ENCODE data around the gene CDH1. TPM values are rescaled to one million over a fixed set of nuclear protein-coding genes. Genes with fewer than 3 reads are reported as not detected.
A peak's percentile ranks its signal among the peaks of the same experiment; 100 is the strongest.
"Not testable (repeated sequence)": the region's sequence is repeated elsewhere in the genome, so short reads cannot be mapped to it uniquely, and the experiment has no call there.

Gene CDH1
- total RNA-seq, 1 donor from 2014 or later = 219 TPM

GRCh38 chr16:68784721-68785120 is 47.6 kb downstream of the CDH1 start:
- Mint-ChIP-seq H3K36me3 (peaks cover 10% of the 10 kb centered on the region), H3K4me3 (no peak overlapping the region), H3K4me1 (peaks cover 13% of the 10 kb centered on the region), H3K27me3 (ENCODE audit: low read depth) (no peaks in the 10 kb centered on the region), H3K9me3 (no peaks in the 10 kb centered on the region), H3K27ac (peak overlapping the region; percentile 59)
- TF ChIP-seq CTCF (IDR thresholded peaks at IDR 0.05; ENCODE audit: unreplicated experiment) = no peak
- no peak for DNase-seq (ENCODE audit: low spot score in 2 of 2, unreplicated experiment in 2 of 2)

- Mint-ChIP-seq H3K4me3 (no peak overlapping the region), H3K36me3 (peaks cover 8% of the 10 kb centered on the region), H3K27ac (peak overlapping the region; percentile 75), H3K9me3 (no peaks in the 10 kb centered on the region), H3K27me3 (ENCODE audit: low read depth) (no peaks in the 10 kb centered on the region), H3K4me1 (peaks cover 23% of the 10 kb centered on the region)
- TF ChIP-seq CTCF (IDR thresholded peaks at IDR 0.05; ENCODE audit: unreplicated experiment) = no peak
- no peak for DNase-seq (ENCODE audit: low spot score in 2 of 2, unreplicated experiment in 2 of 2)
These were observed 48.6 kb downstream of the CDH1 start for GRCh38 chr16:68785715-68786114.

- H3K27me3 Mint-ChIP-seq (ENCODE audit: low read depth) = no peaks in the 10 kb centered on the region
- no peaks in the 10 kb centered on the region for H3K9me3 Mint-ChIP-seq
- H3K4me1 Mint-ChIP-seq = peaks cover 29% of the 10 kb centered on the region
- H3K36me3 Mint-ChIP-seq = peaks cover 8% of the 10 kb centered on the region
- TF ChIP-seq CTCF (IDR thresholded peaks at IDR 0.05; ENCODE audit: unreplicated experiment) = no peak
- DNase-seq (ENCODE audit: low spot score in 2 of 2, unreplicated experiment in 2 of 2) = no peak
- H3K27ac Mint-ChIP-seq = peak overlapping the region; percentile 94
- no peak overlapping the region for H3K4me3 Mint-ChIP-seq
These were observed 49.8 kb downstream of the CDH1 start for GRCh38 chr16:68786685-68787418.

GRCh38 chr16:68787419-68787807 is 50.3 kb downstream of the CDH1 start:
- not testable (repeated sequence) for H3K36me3 Mint-ChIP-seq; H3K27me3 Mint-ChIP-seq (ENCODE audit: low read depth); H3K9me3 Mint-ChIP-seq; H3K4me3 Mint-ChIP-seq; DNase-seq (ENCODE audit: low spot score in 2 of 2, unreplicated experiment in 2 of 2)
- peak overlapping the region; percentile 94 for H3K27ac Mint-ChIP-seq
- peaks cover 29% of the 10 kb centered on the region for H3K4me1 Mint-ChIP-seq

- DNase-seq (ENCODE audit: low spot score in 2 of 2, unreplicated experiment in 2 of 2) = no peak
- peaks cover 36% of the 10 kb centered on the region for H3K4me1 Mint-ChIP-seq
- H3K27ac Mint-ChIP-seq = peak overlapping the region; percentile 98
- no peaks in the 10 kb centered on the region for H3K9me3 Mint-ChIP-seq
- peaks cover 9% of the 10 kb centered on the region for H3K36me3 Mint-ChIP-seq
- TF ChIP-seq CTCF (IDR thresholded peaks at IDR 0.05; ENCODE audit: unreplicated experiment) = no peak
- no peak overlapping the region for H3K4me3 Mint-ChIP-seq
- H3K27me3 Mint-ChIP-seq (ENCODE audit: low read depth) = no peaks in the 10 kb centered on the region
These were observed 53.2 kb downstream of the CDH1 start for GRCh38 chr16:68790130-68790761.

- peaks cover 36% of the 10 kb centered on the region for H3K4me1 Mint-ChIP-seq
- H3K27me3 Mint-ChIP-seq (ENCODE audit: low read depth) = no peaks in the 10 kb centered on the region
- peak overlapping the region; percentile 98 for H3K27ac Mint-ChIP-seq
- no peak for TF ChIP-seq CTCF (IDR thresholded peaks at IDR 0.05; ENCODE audit: unreplicated experiment)
- H3K9me3 Mint-ChIP-seq = no peaks in the 10 kb centered on the region
- peaks cover 5% of the 10 kb centered on the region for H3K36me3 Mint-ChIP-seq
- DNase-seq (ENCODE audit: low spot score in 2 of 2, unreplicated experiment in 2 of 2) = no peak
- H3K4me3 Mint-ChIP-seq = no peak overlapping the region
These were observed 53.9 kb downstream of the CDH1 start for GRCh38 chr16:68790944-68791343.
